Stimulated activated CD4-positive, alpha-beta T cell treated with anti-CD3 and anti-CD28 coated beads, Interleukin-1b, Interleukin-23, amount 100 ng/mL, for 24 hours (primary cell): ENCODE data around the gene UBR1.
"Not testable (repeated sequence)": the region's sequence is repeated elsewhere in the genome, so short reads cannot be mapped to it uniquely, and the experiment has no call there.

Source experiments
- DNase-seq, 4 experiments: peaks; one replicate each; pipeline ENCODE4 v3.0.0-alpha.2; 2020; ENCODE audit warnings: low read depth in 4 of 4, low spot score in 1 of 4

UBR1 gene

GRCh38 chr15:42918047-42918446, 187.8 kb downstream of the UBR1 start:
- no peak for DNase-seq

- no peak for DNase-seq
Observed at GRCh38 chr15:42915654-42916315, 190.1 kb downstream of the UBR1 start.

- DNase-seq = no peak
Observed at GRCh38 chr15:42914728-42915497, 190.9 kb downstream of the UBR1 start.

- no peak for DNase-seq
Observed at GRCh38 chr15:42911058-42911592, 194.7 kb downstream of the UBR1 start.

- no peak for DNase-seq
Observed at GRCh38 chr15:42908538-42908937, 197.3 kb downstream of the UBR1 start.

GRCh38 chr15:42903388-42904324, 202.2 kb downstream of the UBR1 start:
- no peak for DNase-seq

GRCh38 chr15:42893911-42894310, 211.9 kb downstream of the UBR1 start:
- not testable (repeated sequence) for DNase-seq
